SU-DHL-6 (cell line): ENCODE results near the gene LRRC74A.

Experiments
- H2AFZ ChIP-seq: fragments of 200-600 bp; sonication (generic); 2 replicates; pipeline ENCODE4 v1.6.1; 2014; ENCODE audit warnings: low read depth, mild to moderate bottlenecking, moderate library complexity, mixed read lengths, antibody characterized with exemption, low read length; ENCODE audit not compliant: severe bottlenecking
- H3F3A ChIP-seq: fragments of 200-600 bp; shearing (Covaris generic); 2 replicates; pipeline ENCODE4 v1.6.0; 2016; ENCODE audit warnings: antibody characterized with exemption, mild to moderate bottlenecking; ENCODE audit not compliant: insufficient read depth
- H3K27ac ChIP-seq: fragments of 200-600 bp; sonication (generic); 2 replicates; pipeline ENCODE4 v1.5.1; 2016; ENCODE audit warnings: low read depth, mild to moderate bottlenecking, low read length, moderate library complexity, mixed read lengths
- H3K27me3 ChIP-seq: fragments of 200-600 bp; sonication (generic), shearing (Covaris generic); 2 replicates; pipeline ENCODE4 v1.6.0; 2014; ENCODE audit warnings: mild to moderate bottlenecking, low read length
- H3K36me3 ChIP-seq: fragments of 200-600 bp; sonication (generic); 2 replicates; pipeline ENCODE4 v1.6.1; 2014; ENCODE audit warnings: mild to moderate bottlenecking, low read length, mixed read lengths
- H3K4me2 ChIP-seq: fragments of 300-600, 200-600 bp; shearing (Covaris generic), sonication (generic); 2 replicates; pipeline ENCODE4 v1.6.0; 2014; ENCODE audit warnings: low read length, low read depth, mild to moderate bottlenecking; ENCODE audit not compliant: poor library complexity, severe bottlenecking
- H3K4me3 ChIP-seq: fragments of 200-600 bp; sonication (generic); 2 replicates; pipeline ENCODE4 v1.5.1; 2014; ENCODE audit warnings: antibody characterized with exemption, low read length, mild to moderate bottlenecking, mixed read lengths; ENCODE audit not compliant: insufficient read depth, poor library complexity, severe bottlenecking
- H3K79me2 ChIP-seq: fragments of 200-600 bp; sonication (generic); 2 replicates; pipeline ENCODE4 v1.6.1; 2014; ENCODE audit warnings: mild to moderate bottlenecking, low read length, moderate library complexity; ENCODE audit not compliant: insufficient read depth
- H3K9ac ChIP-seq: fragments of 200-600 bp; sonication (generic); 2 replicates; pipeline ENCODE4 v1.7.0; 2014; ENCODE audit warnings: mild to moderate bottlenecking, low read length
- H3K9me2 ChIP-seq: fragments of 200-600 bp; sonication (generic); replicated peaks from 2 replicates; pipeline ENCODE4 v1.6.1; 2014; ENCODE audit warnings: low read length; ENCODE audit not compliant: insufficient read depth
- H3K9me3 ChIP-seq: fragments of 200-600 bp; sonication (generic); 2 replicates; pipeline ENCODE4 v1.6.1; 2014; ENCODE audit warnings: low read length, mixed read lengths; ENCODE audit not compliant: insufficient read depth
- H4K20me1 ChIP-seq: fragments of 200-600 bp; sonication (generic); 2 replicates; pipeline ENCODE4 v1.6.1; 2014; ENCODE audit warnings: low read depth, mild to moderate bottlenecking, antibody characterized with exemption, low read length, moderate library complexity, mixed read lengths
- CTCF ChIP-seq: fragments of 200-600 bp; sonication (generic); IDR thresholded peaks from one replicate; pipeline ENCODE4 v1.5.1; 2017; ENCODE audit warnings: antibody characterized with exemption, mild to moderate bottlenecking, low read length, moderate library complexity; ENCODE audit not compliant: insufficient read depth, poor library complexity, severe bottlenecking
- EZH2phosphoT487 ChIP-seq: fragments of 200-600 bp; sonication (generic), shearing (Covaris generic); conservative IDR thresholded peaks from 2 replicates; pipeline ENCODE4 v1.6.1; 2018; ENCODE audit warnings: mild to moderate bottlenecking, antibody characterized with exemption, low read length, moderate library complexity, mixed read lengths

The LRRC74A gene

DNA sequence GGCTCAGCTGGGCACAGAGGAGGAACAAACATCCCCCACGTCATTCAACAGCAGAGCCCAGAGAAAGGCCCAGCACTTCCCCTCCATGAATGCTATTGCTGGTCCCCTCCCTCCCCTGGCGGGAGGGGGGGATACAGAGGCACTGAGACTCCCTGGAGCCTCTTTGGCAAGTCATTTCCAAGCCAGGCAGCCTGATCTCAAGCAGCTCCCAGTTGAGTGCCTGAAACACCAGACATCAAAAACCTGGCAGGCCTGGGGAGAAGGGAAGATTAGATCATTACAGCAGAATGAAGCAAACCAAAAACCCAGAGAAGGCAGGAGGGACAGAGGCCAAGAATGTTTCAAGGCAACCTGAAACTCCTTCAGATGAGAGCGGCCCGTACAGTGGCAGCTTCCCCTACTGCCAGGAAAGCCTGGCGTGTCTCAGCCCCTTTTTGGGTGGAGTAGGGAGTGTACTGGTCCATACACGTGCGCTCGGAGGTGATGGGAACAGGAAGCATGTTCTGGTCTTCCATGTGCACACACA lies 92.1 kb downstream of the LRRC74A start:
- Histone ChIP-seq H4K20me1 (no peaks in the 10 kb centered on the region), H3K36me3 (no peaks in the 10 kb centered on the region), H2AFZ (no peak overlapping the region), H3K9ac (no peak overlapping the region), H3K9me3 (no peaks in the 10 kb centered on the region), H3K27ac (no peak overlapping the region), H3K9me2 (no peaks in the 10 kb centered on the region), H3F3A (no peaks in the 10 kb centered on the region), H3K4me2 (no peak overlapping the region), H3K79me2 (no peaks in the 10 kb centered on the region), H3K4me3 (no peak overlapping the region), H3K27me3 (no peaks in the 10 kb centered on the region)
- TF ChIP-seq CTCF: no peak
- no peak for TF ChIP-seq EZH2phosphoT487

DNA sequence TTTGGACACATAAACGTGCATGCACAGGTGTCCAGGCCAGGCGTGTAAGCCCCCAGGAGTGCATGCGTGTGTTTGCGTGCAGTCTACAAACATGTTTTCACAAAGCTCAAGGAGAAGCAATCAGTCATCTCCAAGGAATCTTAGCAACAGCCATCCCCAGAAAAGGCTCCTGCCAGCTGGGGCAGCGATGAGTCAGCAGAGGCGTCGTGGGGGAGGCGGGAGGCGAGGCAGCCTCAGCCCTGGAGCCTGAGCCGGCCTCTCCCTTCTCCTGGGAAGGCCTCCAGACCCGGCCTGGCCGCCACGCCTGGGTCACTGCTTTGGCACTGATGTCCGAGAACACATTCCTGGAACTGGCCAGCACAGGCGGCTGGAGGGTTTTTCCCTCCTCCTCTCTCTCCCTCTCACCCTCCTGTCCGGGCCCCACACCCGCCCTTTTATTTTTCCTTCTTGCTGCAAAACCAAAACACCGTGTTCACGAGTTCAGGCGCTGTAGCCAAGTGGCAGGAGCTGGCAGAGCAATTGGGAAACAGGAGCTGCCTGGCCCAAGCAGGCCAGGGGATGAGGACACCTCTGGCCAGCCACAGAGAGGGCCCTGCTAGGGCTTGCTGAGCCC lies 92.7 kb downstream of the LRRC74A start:
- TF ChIP-seq EZH2phosphoT487: no peak
- no peak for TF ChIP-seq CTCF
- H3K4me2 ChIP-seq: no peak overlapping the region

More for the DNA sequence above, 92.7 kb downstream of the LRRC74A start:
- Histone ChIP-seq H3K4me3 (no peak overlapping the region), H3K27ac (no peak overlapping the region), H3K9me3 (no peaks in the 10 kb centered on the region), H3K9me2 (no peaks in the 10 kb centered on the region), H3K27me3 (no peaks in the 10 kb centered on the region), H3K36me3 (no peaks in the 10 kb centered on the region), H3F3A (no peaks in the 10 kb centered on the region), H2AFZ (no peak overlapping the region), H3K79me2 (no peaks in the 10 kb centered on the region), H4K20me1 (no peaks in the 10 kb centered on the region), H3K9ac (no peak overlapping the region)
